Activated naive CD4-positive, alpha-beta T cell (primary cell): Measurements from ENCODE around the gene GPATCH2.

Experiments used
- DNase-seq, 4 experiments: peaks; one replicate each; lab custom pipeline; 2025; lab: John Stamatoyannopoulos, UW

GPATCH2 gene

DNA sequence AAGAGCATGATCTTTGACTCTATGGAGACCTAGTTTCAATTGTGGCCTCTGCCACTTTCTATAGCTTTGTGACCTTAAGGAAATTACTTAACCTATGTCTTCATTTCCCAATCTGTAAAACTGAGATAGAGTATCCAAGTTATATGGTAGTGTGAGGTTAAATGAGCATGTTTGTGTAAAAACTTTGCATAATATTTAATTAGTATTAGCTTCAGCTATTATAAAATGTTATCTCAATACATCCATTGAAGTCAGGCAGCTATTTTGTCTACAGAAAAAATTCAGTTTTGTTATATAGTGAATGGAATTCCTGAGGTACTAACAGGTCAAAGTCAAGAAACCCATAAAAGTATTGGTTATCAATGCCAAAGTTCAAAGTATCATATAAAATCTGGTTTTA lies 53.6 kb downstream of the GPATCH2 start:
- DNase-seq = no peak

DNA sequence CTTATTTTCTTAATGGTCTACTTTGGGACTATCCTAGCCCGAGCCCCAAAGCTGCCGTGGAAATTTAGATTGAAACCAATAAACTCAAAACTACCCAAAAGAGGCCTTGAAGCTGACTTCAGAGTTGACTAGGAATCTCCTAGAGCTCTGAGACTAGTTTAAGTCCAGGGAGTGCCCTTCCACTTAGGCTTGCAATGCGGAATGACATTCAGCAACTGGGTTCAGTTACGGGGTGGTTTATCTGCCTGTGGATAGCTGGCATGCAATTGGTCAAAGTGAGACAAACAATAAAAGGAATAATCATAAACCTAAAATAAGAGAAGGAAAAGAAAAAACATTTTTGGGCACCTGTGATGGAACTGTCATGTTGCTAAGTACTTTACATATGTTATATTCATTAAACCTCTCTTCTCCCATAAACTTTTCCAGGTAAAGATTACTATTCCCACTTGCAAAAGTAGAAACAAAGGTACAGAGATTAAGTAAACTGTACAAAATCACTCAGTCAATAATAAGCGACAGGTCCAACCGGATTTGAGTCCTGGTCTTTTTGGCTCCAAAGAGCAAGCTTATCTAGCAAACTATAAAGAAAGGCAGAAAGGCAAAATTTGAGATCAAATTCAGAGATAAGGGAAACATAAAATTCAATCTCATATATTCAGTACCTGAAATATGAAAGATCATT lies 56.5 kb downstream of the GPATCH2 start:
- DNase-seq = no peak

DNA sequence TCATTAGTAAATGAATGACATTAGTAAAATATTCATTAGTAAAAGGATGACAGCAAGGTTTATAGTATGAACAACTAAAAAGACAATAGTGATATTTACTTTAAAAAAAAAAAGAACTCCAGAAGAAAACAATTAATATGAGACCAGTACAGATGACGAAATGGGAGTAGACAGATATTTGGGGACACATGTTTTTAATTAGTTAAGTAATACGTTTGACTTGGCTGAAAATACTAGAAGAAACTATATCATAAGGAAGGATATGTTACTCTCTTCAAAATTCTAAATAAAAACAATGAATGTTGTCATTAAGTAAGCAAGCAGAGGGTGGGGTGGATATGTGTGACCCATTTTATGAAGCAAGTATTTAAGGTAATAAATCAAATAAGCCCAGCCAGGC lies 61.9 kb downstream of the GPATCH2 start:
- no peak for DNase-seq

DNA sequence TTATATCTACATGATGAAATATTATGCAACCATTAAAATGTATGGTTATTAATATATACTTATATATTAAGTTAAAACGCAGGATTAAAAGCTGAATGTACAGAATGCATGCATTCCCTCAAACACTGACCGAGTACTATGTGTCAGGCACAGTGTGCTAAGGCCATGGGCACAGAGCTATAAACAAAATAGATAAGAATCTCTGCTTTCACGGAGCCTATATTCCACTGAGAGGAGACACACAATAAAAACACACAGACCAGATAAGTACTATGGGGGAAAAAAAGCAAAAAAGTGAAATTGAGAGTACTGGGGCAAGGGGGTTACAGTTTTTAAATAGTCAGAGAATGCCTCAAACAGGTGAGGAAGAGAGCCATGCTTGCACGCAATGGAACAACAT lies 62.7 kb downstream of the GPATCH2 start:
- no peak for DNase-seq

DNA sequence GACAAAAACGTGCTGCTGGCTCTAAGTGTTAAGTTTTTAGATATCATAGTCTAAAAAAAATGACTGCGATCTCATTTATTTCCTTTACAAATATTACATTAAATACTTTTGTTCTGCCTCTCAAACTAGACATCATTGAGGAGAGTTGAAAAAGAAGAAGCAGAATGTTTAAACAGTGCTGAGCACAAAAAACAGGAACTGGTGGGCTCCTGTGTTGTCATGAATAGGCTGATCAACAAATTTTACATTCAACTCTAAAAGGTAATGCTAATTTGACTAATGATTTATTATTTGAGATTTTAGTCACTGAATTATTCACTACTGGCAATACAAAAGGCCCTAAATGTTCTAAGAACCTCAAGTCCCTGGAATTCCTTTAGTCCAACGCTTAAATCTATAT lies 66.1 kb downstream of the GPATCH2 start:
- no peak for DNase-seq

DNA sequence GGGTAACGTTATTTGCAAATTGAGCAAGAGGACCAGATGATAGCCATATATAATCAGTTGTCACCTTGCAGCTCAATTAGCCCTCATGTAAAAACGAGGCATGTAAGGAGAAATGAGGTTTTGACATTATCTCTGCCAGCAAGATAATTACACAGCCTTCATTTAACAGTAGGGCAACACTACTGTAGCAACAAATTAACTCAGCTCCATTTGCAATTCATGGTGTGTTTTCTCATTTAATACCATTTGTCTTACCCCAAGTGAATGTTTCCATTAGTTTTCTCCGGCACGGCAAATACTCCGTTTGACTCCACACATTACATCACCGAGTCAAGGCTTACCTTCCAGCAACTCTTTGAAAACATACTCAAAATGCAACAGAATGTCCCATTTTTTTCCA lies 66.7 kb downstream of the GPATCH2 start:
- DNase-seq = no peak

DNA sequence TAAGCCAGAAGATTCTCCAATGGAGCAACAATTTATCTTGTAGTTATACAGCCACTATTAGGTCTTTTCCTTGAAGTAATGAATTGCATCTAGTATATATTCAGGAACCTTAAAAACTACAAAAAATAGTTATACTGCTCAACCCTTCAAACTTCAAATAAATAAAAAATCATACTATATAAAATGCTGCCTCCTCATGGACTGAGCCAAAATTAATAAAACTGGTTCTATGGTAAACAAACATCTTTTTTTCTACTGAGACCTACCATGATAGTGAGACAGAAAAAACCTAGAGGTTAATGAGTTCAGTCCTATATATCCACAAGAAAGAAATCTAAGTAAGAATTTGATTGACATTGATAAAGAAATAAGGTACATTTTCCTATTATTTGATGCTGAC lies 67.7 kb downstream of the GPATCH2 start:
- no peak for DNase-seq

DNA sequence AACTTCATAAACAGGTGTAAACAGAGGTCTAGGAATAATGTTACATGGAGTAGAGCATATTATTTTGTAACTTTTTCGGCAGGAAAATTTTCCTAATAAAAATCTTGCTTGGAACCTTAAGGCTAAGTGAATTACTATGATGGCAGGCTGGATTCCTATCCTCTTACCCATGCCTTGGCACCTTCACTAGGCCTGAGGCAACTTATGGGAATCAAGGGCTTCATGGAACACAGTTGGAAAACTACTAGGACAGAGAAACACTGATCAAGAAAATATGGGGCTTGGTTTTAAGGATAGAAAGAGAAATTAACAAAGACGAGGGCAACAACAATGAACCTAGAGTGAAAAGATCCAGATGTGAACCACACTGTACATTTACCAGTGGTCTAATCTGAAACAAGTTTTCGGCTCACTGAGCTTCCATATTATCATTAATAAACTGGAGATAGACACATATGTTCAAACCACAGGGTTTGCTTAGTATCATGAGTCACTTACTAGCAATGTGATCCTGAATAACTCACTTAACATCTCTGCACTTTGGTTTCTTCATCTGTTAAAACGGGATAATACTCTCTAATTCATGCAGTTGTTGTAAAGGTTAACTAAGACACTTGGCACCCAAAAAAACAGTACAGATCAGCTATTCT lies 68.5 kb downstream of the GPATCH2 start:
- DNase-seq = no peak

DNA sequence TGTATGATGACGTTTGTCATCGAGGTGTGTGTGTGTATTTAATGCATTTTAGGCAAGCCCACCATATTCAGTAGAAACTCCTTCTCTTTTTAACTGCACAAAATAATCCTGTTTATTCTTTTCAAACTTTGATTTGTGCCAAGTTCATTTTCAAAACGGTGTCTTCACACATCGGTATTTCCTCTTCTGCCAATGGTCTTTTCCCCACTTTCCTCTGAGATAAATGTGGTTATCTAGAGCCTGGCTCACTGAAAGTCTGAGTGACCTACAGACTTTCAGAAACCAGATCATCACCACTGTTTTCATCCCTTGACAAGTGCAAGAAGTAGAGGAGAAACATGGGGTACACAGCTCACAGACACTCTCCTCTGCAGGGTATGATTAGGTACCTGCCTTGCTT lies 69.4 kb downstream of the GPATCH2 start:
- DNase-seq = no peak

DNA sequence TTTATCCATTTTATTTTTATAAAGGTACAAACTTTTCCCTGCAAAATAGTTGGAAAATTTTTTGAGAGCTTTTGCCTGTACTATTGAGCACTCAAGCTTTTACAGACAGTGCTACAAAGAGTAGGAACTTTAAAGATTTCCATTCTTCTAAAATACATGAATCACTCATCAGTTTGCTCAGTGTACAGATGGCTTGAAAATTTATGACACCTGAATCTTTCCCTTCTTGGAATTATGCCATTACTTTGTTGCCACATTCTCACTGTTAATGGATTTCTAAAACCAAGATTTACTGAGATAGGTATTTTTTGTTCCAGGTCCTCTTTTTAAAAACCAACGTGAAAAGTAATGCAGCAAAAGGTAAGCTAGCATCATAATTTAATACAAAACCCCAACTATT lies 76.0 kb downstream of the GPATCH2 start:
- DNase-seq = no peak

DNA sequence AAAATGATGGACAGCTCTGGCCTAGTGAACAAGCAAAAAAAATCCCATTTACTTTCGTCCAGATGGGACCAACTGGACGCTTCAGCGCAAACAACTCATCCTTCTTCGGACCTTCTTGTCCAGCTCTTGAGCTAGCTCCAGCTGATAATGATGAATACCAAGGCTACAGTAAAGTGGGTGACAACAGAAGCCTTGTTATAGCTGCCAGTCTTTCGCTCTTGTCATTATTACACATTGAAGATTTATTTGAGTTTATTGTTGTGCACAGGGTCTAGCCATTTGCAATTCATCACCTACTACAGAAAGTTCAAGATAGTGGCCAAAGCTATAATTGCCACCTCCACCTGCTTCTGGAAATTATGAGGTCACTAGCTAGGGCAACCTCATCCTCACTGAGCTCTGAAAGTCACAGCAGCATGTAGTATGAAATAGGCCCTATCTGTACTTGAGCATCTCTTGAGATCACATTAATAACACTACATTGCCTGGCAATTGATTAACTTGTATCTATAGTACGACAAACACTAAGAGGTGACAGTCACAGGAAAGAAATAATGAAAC lies 76.9 kb downstream of the GPATCH2 start:
- no peak for DNase-seq

DNA sequence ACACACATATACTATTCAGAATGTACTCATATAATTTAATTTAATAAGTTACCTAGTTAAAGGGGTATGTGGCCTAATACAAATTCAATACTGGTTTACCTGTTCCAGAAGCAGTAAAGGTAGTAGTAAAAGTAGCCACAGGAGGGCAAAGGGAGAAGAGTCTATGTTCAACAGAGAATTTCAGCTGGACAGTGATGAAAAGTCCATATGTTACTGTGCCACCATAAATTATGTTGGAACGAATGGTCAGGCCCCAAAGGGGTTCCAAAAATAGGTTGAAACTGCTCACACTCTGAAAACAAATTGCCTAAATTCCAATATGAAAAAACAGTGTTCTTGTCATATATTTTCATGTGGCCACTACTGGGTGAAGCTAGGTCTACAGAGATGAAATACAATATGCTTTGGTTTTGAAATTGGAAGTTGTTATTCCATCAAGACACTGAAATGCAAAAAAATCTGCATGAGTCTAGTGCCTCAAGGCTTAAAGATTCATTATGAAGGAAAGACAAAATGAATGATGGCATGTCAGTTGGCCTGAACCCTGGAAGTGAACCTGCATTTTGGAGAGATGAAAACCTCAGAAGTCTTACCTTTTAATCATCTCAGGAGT lies 78.4 kb downstream of the GPATCH2 start:
- DNase-seq = no peak

DNA sequence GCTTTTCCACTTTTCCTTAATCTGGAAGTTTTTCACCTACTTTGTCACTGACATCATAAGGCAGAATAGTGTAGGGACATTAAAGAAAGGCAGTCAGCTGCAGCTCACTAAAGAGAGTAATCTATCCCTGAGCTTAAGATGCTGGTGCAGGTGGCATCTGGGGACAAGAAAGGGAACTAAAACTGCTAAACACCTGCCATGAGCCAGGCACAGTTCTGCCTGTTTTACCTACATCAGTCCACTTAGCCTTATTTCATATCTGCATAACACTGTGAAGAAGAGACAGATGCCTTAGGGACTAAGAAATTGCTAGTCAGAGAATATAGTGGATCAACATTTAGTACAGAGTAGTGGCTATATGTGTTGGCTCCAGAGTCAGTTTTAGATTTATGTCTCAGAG lies 88.1 kb downstream of the GPATCH2 start:
- DNase-seq = no peak

DNA sequence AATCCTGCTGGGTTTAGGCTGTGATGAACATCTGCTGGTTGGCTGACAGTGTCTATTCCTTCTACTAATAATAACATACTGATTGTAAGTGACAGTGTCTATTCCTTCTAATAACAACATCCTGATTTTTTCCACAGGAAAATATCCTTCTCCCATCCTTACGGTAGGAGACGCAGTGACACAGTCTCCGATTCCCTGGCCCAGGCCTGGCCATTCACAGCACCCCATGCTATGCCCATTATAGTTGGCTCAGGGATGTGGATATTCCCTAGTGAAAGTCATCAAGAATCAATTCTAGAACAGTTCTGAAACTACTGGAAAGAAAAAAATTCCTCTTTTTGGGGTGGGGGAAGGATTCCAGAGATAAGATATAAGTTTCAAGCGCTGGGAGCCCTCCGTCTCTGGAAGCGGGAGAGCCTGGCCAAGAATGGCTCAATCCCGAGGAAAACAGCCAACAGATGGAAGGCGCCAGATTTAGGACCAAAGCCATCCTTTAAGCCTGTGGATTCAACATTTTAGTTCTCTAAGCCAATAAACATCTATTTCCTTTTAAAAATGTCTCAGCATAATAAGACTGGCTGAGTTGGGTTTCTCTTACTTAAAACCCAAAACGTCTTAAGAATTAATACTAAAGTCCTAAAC lies 88.6 kb downstream of the GPATCH2 start:
- DNase-seq = no peak

DNA sequence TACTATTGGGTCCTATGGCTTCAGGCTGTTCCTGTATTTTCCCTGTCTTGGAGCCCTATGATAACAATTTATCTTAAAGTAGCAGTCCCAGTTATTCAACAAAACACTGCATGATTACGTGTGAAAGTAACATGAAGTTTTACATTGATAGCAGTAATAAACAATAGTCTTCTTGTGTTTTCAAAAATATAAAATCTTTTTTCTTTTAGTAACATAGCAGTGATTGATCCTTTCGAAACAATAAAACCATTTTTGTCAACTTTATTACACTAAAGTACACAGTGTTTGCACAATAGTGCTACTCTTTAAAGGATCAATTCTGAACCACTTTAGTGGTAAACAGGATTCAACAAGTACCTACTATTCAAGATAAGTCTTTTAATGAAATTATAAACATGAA lies 90.6 kb downstream of the GPATCH2 start:
- no peak for DNase-seq

DNA sequence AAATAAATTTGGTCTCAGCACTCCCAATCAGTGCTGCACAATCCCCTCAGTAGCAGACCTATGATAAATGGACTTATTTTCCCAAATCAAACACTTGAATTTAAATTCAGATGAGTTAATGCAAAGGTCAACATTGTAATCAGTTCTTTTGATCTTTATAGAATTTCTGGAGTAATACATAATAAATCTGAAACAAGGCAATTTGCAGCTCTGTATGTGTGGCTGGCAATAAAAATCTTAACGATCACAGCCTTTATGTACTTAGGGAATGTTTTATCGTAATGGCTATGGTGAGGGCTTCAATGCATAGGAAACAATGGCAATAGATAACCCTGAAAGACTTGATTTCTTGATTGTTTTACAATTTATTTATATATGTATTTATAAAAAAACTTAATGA lies 91.4 kb downstream of the GPATCH2 start:
- DNase-seq = no peak

DNA sequence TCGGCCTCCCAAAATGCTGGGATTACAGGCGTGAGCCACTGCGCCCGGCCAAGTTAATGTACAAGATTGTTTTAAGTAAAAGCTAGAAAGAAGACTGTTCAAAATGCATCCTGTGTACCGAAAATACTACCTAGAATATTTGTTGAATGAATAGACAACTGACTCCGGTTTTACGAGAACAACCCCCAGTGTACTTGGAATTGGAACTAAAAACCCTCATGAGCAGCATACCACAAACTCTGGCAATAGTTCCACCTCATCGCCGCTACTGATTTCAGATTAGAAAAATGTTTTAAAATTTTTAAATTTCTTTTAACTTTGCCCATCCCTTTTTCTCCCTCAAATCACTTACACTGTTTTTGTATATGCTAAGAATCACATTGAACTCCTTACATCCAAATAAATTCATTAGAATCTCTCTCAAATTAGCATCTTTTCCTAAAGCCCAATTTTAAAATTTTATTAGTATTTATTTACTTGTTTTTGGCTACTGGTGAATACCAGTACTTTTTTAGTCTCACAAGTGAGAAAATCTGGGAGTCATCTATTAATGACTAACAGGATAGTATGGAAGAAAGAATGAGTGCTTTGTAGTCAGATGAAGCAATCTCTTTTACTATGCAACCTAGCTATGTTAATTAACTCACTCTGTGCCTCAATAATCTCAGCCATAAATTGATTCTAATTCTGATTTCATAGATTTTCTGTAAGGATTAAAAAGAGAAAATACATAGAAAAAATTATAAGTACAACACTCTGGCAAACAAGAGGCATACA lies 95.1 kb downstream of the GPATCH2 start:
- DNase-seq = no peak

DNA sequence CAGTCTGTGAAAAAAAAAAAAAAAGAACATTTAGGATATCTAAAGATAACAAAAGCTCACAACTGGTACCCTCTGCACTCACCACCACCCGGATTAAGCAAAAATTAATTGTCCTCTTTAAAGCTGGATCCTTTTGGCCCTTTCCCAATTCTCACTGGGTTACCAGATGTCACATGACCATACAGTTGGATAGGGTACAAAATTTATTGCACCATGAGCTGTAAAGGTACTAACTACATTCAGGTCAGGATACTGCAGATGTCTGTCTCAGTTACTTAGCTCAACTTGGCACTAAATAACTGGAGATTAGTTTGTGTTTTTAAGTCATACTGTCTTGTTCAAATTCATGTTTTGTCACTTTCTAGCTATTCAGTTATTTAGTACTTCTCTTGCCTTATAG lies 96.3 kb downstream of the GPATCH2 start:
- DNase-seq = no peak

DNA sequence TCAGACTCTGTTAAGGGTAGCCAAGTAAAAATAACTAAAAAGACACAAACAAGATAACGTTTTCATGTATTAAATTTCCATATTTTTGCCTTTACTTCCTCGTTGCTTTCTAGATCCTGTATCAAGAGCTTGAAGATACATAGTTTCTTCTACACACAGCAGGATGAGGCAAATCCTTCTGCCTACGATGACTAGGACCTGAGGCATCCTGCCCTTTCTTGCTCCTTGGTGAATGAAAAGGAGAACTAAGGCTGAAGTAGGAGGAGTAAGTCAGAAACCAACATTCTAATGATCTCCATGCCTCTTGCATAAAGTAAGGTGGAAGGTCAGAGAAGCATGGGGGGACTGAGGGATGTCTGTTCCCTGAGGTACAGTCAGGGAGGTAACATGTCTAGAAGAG lies 102.6 kb downstream of the GPATCH2 start:
- no peak for DNase-seq

DNA sequence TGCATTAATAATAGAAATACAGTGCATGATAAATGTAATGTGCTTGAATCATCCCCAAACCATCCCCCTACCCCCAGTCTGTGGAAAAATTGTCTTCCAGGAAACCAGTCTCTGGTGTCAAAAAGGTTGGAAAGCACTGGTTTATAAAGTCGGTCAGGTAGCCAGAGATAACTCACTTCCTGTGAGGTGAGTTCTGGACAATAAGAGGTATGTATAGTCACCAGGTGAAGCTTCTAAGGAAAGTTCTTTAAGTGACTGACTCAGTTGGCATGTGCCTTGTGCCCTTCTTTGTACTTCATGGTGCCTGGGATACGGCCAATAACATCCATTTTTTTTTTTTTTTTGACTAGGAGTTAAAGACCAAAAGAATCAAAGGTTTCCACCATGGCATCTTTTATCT lies 103.7 kb downstream of the GPATCH2 start:
- DNase-seq = no peak

DNA sequence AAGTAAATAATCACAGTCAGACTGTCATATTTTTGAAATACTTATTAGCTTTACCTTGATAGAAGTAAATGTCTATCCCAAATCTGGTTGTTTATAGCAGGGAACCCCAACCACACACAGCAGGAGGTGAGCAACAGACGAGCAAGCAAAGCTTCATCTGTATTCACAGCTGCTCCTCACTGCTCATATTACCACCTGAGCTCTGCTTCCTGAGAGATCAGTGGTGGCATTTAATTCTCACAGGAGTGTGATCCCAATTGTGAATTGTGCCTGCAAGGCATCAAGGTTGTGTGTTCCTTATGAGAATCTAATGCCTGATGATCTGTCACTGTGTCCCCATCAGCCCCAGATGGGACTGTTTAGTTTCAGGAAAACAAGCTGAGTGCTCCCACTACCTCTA lies 104.3 kb downstream of the GPATCH2 start:
- DNase-seq = no peak
